GM12865 (cell line): ENCODE results near the gene SYT7.

Source experiments
- DNase-seq: peaks from one replicate; pipeline ENCODE4 v3.0.0; 2010; ENCODE audit warnings: low read depth
- H3K4me3 ChIP-seq: 2 replicates; pipeline ENCODE4 v1.5.1; 2011; ENCODE audit warnings: mild to moderate bottlenecking, low read depth, low read length, control low read depth
- TF ChIP-seq, protein P1 (sequence below): IDR thresholded peaks from 2 replicates; pipeline ENCODE4 v1.5.1; 2011; ENCODE audit warnings: low read length, control low read depth, low read depth, inconsistent platforms; ENCODE audit not compliant: insufficient read depth; ENCODE audit errors: missing control alignments

Gene SYT7

DNA sequence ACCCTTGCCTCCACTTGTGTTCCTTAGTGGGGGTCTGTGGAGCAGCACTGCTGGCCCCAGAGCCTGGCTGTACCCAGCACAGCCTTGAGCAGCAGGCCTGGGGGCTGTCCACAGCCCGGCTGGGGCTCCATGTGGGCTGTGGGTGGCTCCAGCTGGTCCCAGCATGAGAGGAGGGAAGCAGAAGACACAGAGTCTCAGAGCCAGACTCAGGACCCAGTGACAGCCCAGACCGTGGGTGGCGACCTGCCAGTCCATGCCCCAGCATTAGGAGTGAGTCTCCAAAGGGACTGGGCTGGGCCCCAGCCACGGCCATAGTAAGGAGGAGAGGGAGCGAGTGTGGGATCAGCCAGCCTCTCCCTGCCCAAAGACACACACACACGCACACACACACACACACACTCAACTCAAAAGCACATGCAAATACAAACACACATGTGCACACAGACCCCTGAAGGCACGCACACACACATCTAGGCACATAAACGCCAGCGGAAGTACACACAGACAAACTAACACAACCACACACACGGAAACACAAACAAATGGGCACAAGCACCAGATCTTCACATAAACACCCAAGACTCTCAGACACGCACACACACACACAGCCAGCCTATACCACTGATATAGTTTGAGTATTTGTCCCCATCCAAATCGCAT is 89.0 kb downstream of the SYT7 start:
- no peak for DNase-seq
- TF ChIP-seq, protein P1, sequence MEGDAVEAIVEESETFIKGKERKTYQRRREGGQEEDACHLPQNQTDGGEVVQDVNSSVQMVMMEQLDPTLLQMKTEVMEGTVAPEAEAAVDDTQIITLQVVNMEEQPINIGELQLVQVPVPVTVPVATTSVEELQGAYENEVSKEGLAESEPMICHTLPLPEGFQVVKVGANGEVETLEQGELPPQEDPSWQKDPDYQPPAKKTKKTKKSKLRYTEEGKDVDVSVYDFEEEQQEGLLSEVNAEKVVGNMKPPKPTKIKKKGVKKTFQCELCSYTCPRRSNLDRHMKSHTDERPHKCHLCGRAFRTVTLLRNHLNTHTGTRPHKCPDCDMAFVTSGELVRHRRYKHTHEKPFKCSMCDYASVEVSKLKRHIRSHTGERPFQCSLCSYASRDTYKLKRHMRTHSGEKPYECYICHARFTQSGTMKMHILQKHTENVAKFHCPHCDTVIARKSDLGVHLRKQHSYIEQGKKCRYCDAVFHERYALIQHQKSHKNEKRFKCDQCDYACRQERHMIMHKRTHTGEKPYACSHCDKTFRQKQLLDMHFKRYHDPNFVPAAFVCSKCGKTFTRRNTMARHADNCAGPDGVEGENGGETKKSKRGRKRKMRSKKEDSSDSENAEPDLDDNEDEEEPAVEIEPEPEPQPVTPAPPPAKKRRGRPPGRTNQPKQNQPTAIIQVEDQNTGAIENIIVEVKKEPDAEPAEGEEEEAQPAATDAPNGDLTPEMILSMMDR, result no peak
- H3K4me3 ChIP-seq, result no peak overlapping the region

DNA sequence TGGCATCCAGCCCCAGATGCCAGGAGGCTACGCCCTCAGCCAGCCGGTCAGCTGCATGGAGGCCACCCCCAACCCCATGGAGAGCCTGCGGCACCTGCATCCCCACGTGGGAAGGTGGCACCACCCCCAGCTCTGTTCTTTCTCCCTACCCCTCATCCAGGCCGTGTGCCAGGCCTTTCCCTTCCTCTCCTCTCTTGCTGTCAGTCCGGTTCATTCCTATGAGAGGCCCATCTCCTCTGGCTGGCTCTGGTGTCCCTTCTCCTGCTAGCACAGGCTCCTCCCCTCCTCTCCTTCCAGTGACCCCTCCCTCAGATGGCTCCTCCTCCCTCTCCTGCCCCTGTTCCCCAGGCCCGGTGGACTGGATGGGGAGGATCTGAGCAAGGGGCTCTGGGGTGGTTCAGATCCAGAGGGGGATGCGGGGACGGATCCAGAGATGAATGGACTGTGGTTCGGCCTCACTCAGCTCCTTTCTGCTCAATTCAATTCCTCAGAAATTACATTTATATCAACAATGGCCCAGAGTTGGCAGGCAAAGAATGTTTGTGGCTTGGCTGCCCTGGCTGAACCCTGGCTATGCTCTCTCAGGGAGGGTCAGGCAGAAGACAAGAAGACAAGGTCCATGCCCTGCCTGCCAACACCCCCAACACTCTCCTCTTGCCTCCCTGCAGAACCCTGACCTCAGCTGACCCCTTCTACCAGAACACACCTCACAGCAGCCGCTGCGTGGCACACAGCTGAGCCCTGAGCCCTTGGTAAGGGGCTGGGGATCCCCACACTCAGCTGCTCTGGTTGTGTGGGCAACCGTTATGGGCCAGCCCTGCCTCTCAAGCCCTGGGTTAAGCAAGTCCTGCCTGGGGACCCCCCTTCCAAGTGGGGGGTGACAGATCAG is 90.8 kb downstream of the SYT7 start:
- TF ChIP-seq, protein P1, result no peak
- no peak for DNase-seq
- no peak overlapping the region for H3K4me3 ChIP-seq

DNA sequence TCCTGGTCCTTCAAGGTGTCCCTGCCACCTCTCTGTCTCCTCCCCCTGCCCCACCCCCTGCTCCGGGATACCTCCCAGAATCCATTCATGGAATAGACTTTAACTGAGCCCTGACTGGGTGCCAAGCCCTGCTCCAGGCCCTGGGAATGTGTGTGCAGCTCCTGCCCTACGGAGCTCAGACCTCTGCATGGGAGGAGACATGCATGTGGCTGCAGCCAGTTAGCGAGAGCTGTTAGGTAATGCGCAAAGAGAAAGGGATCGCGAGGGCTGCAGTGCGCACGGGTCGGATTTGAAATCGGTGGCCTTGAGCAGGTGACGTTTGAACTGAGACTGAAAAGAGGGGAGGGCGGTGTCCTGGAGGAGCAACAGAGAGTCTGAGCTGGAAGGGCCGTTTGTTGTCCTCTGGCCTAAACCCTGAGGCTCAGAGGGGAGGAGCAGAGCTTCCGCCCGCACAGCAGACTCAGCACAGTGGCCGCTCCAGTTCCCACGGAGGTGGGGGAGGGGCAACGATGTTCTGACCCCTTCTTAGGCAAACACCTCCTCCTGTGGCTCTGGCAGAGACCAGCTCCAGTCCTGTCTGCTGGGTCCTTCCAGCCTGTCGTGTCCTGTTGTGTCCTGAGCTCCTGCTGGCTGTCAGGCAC is 92.1 kb downstream of the SYT7 start:
- TF ChIP-seq, protein P1, result no peak
- DNase-seq, result no peak
- no peak overlapping the region for H3K4me3 ChIP-seq

DNA sequence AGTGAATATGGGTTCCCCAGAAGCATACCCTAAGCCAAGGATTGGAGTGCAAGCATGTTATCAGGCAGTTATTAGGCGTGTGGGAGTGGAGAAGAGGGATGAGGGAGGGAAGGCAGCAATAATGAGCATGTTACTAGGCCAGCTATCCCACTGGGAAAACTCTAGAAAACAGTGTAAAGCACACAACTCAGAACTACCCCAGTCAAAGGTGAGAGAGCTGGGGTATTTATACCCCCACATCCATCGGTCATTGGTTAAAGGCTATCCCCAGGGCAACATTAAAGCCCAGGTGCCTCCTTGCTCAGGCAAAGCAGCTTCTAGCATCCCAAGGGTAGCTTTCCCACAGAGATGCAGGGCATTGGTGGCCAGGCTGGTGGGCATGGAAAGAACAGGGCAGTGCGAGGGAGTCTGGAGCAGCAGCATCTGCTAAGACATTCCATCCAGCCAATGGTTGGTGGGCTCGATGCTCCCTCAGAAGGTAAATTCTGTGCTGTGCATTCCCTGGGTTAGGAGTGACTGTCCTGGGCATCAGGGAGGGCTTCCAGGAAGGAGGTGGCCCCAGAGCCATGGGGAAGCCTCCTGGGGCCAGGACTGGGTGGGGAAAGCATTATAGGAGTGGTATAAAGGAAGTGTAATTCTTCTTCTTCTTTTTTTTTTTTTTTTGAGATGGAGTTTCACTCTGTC is 93.4 kb downstream of the SYT7 start:
- H3K4me3 ChIP-seq, result no peak overlapping the region
- TF ChIP-seq, protein P1, result no peak
- DNase-seq, result no peak

DNA sequence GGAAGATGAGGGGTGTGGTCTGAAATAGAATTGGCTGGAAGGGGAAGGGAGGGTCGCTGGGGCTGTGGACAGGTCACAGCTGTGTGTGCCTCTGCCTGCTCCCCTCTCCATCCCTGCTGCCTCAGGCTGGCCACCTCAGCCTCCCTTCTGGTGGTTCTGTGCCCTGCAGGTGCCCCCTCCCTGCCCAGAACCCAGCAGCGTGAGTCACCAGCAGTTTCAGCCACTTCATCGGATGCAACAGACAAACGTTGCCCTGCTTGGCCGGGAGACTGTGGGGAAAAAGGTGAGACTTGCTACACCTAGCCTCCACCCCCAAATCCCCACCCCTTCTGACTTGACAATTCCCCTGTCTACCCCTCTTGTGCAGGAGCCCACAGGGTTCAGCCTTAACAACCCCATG is 94.1 kb downstream of the SYT7 start:
- no peak for DNase-seq
- TF ChIP-seq, protein P1, result no peak
- H3K4me3 ChIP-seq, result no peak overlapping the region

DNA sequence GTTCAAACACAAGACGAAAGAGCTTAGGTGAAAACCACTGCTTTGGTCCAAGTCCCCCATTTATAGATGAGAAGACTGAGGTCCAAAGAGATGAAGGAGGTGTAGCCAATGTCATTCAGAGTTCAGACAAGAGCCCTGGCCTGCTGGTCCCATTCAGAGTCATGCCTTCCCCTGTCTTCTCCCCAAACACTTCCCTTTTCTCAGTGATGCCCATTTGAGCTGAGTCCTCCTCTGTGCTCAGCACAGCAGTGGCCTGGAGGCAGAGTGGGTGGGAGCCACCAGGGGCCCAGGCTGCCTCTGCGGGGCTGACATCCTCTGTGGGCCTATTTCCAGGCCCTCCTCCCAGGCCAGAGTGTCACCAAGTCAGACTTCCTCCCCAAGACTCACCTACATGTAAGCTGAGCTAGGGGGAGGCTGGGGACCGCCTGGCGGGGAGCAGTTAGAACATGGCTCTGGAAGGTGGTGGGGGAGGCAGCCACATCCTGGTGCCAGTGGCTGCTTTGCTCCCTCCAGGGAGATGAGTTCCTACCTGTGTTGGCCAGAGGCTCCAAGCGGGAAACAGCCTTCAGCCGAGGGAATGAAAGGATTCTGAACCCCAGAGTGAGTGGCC is 94.8 kb downstream of the SYT7 start:
- TF ChIP-seq, protein P1, result no peak
- DNase-seq, result no peak

More for the DNA sequence above, 94.8 kb downstream of the SYT7 start:
- H3K4me3 ChIP-seq, result no peak overlapping the region
